ENCODE data around the gene SEMA4C. TPM values are rescaled to one million over a fixed set of nuclear protein-coding genes. Genes with fewer than 3 reads are reported as not detected.

SEMA4C gene
- polyA plus RNA-seq, 2 of the 4 experiments (the other 2 are of a cell fraction): 11.0 to 14.4 TPM

- Histone ChIP-seq H3K4me2 (no peak overlapping the region), H3K9me3 (no peaks in the 10 kb centered on the region), H3K4me1 (no peaks in the 10 kb centered on the region), H3K27ac (no peak overlapping the region), H3K4me3 (no peak overlapping the region)
- TF ChIP-seq BCL3 (IDR thresholded peaks at IDR 0.05) (no peak), ZFP36 (IDR thresholded peaks at IDR 0.05; ENCODE audit: borderline replicate concordance, partially characterized antibody) (no peak), FOSB (CRISPR knock-in tag; IDR thresholded peaks at IDR 0.05) (no peak), FOSL2 (IDR thresholded peaks at IDR 0.05) (no peak), FOSL2 (CRISPR knock-in tag; IDR thresholded peaks at IDR 0.05) (no peak), HOXB5 (CRISPR knock-in tag; IDR thresholded peaks at IDR 0.05) (no peak)
- 65% methylated on average over 6 of the region's 6 CpGs for WGBS (ENCODE audit: missing lambda C conversion rate)
- ChIA-PET CTCF (interaction anchor here (2.0 to 4.8 kb wide), 2 partner anchors 12 to 70 kb away, joined by 6 to 28 read pairs; no protein-coding TSS in a partner anchor), POLR2A (no interaction called here)
- ATAC-seq: no peak
- DNase-seq (ENCODE audit: low read depth in 1 of 2, low spot score in 1 of 2): no peak
- no peak for FAIRE-seq
These were observed 11.0 kb upstream of the SEMA4C start for GRCh38 chr2:96880891-96881273.

GRCh38 chr2:96879545-96880040 is 9.7 kb upstream of the SEMA4C start:
- TF ChIP-seq PBX3 (IDR thresholded peaks at IDR 0.05) (no peak), KDM5A (IDR thresholded peaks at IDR 0.05) (no peak), POLR2AphosphoS2 (conservative IDR thresholded peaks at IDR 0.05; ENCODE audit: low read length) (no peak)
- H3K27ac ChIP-seq: no peak overlapping the region
- H3K4me2 ChIP-seq: no peak overlapping the region
- no peak for DNase-seq (ENCODE audit: low read depth in 1 of 2, low spot score in 1 of 2)
- no peaks in the 10 kb centered on the region for H3K4me1 ChIP-seq
- no peaks in the 10 kb centered on the region for H3K9me3 ChIP-seq
- ChIA-PET POLR2A (no interaction called here), CTCF (interaction anchor here (1.1 to 4.8 kb wide), 3 partner anchors 9 to 72 kb away, joined by 3 to 28 read pairs (median 6); no protein-coding TSS in a partner anchor)
- no peak for ATAC-seq
- no peak for FAIRE-seq
- H3K4me3 ChIP-seq: no peak overlapping the region
- WGBS (ENCODE audit: missing lambda C conversion rate): 76% methylated on average over 13 of the region's 18 CpGs

- DNase-seq (ENCODE audit: low read depth in 1 of 2, low spot score in 1 of 2): no peak
- no peak overlapping the region for H3K4me3 ChIP-seq
- POLR2A ChIA-PET: no interaction called here
- FAIRE-seq: no peak
- CTCF ChIA-PET: interaction anchor here (0.7 to 4.8 kb wide), 7 partner anchors 8 to 90 kb away, joined by 3 to 28 read pairs (median 3); partner anchors contain the start of gene ANKRD39
- 75% methylated on average over 18 of the region's 22 CpGs for WGBS (ENCODE audit: missing lambda C conversion rate)
- H3K27ac ChIP-seq: no peak overlapping the region
- H3K4me1 ChIP-seq: no peaks in the 10 kb centered on the region
- no peaks in the 10 kb centered on the region for H3K9me3 ChIP-seq
- no peak for ATAC-seq
- no peak for TF ChIP-seq FOXS1 (CRISPR knock-in tag; IDR thresholded peaks at IDR 0.05)
- TF ChIP-seq RAD21 (conservative IDR thresholded peaks at IDR 0.05 in 1 of 2, IDR thresholded peaks at IDR 0.05 in 1 of 2): no peak
- TF ChIP-seq RCOR1 (IDR thresholded peaks at IDR 0.05; ENCODE audit: low read depth, low read length): no peak
- TF ChIP-seq TFCP2L1 (CRISPR knock-in tag; IDR thresholded peaks at IDR 0.05): no peak
- TF ChIP-seq EP300 (IDR thresholded peaks at IDR 0.05): no peak
- H3K4me2 ChIP-seq: no peak overlapping the region
These were observed 9.1 kb upstream of the SEMA4C start for GRCh38 chr2:96878796-96879544.

- CTCF ChIA-PET: interaction anchor here (0.6 to 4.8 kb wide), 8 partner anchors 9 to 234 kb away, joined by 3 to 28 read pairs (median 3); partner anchors contain the start of gene ANKRD39
- ATAC-seq (no peak), FAIRE-seq (no peak), DNase-seq (ENCODE audit: low read depth in 1 of 2, low spot score in 1 of 2) (no peak)
- Histone ChIP-seq H3K9me3 (no peaks in the 10 kb centered on the region), H3K4me3 (no peak overlapping the region), H3K27ac (no peak overlapping the region), H3K4me1 (no peaks in the 10 kb centered on the region), H3K4me2 (no peak overlapping the region)
- 76% methylated on average over 7 of the region's 7 CpGs for WGBS (ENCODE audit: missing lambda C conversion rate)
- POLR2A ChIA-PET: no interaction called here
- no peak for TF ChIP-seq ZSCAN20 (CRISPR knock-in tag; IDR thresholded peaks at IDR 0.05)
- TF ChIP-seq CBX8 (IDR thresholded peaks at IDR 0.05): no peak
- TF ChIP-seq RARB (CRISPR knock-in tag; IDR thresholded peaks at IDR 0.05): no peak
- no peak for TF ChIP-seq FOSB (CRISPR knock-in tag; IDR thresholded peaks at IDR 0.05)
- no peak for TF ChIP-seq REST (IDR thresholded peaks at IDR 0.05)
These were observed 8.3 kb upstream of the SEMA4C start for GRCh38 chr2:96878171-96878570.
